22Rv1 (cell line): ENCODE data around the gene ANKRD55.

Source experiments
- CTCF ChIP-seq: fragments of 450-650 bp; IDR thresholded peaks from 2 replicates; pipeline ENCODE4 v1.5.1; 2017; ENCODE audit warnings: mild to moderate bottlenecking
- ZFX ChIP-seq: fragments of 450-650 bp; IDR thresholded peaks from 2 replicates; pipeline ENCODE4 v1.6.1; 2017; ENCODE audit warnings: antibody characterized with exemption, borderline replicate concordance

DNA sequence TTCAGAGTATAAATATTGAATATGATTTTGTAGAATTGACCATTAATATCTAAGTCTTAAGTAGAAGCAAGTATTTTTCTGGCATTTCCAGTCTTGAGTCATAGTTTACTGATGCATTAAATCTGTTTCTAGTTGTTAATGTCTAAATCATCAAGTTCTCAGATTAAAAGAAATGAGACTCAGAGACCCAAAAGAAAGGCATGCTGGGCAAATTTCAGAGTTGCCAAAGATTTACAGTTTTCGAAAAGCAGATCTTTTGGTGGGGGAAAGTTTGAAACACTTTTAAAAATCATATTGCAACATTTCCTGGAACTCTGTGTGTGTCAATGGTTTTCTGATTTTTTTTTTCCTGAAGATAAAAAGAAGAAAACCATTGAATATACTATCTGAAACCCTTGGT lies 60.9 kb downstream of the ANKRD55 start:
- TF ChIP-seq CTCF: no peak
- TF ChIP-seq ZFX: no peak
